Calu3 (cell line): Measurements from ENCODE around the gene CXCL16. TPM values are rescaled to one million over a fixed set of nuclear protein-coding genes. Genes with fewer than 3 reads are reported as not detected.

Experiments
- BruUV-seq: library from RNA; stranded (reverse); fragments of 400-500 nt; replicated peaks from 2 replicates; lab custom pipeline; 2021; lab: Mats Ljungman, UMichigan
- CTCF ChIA-PET: fragments of 300-600 bp; sonication (Branson Sonifier 250); formaldehyde crosslinking; loops from one replicate; lab custom pipeline; 2022; ENCODE audit warnings: antibody characterized with exemption; lab: Charles Lee
- DNase-seq: peaks from one replicate; pipeline ENCODE4 v3.0.0; 2022
- H3K27ac Mint-ChIP-seq: one replicate; pipeline ENCODE4 v1.8.0; 2022; ENCODE audit warnings: mixed read lengths; ENCODE audit not compliant: unreplicated experiment
- H3K27me3 Mint-ChIP-seq: one replicate; pipeline ENCODE4 v1.8.0; 2022; ENCODE audit warnings: mixed read lengths; ENCODE audit not compliant: unreplicated experiment
- H3K36me3 Mint-ChIP-seq: one replicate; pipeline ENCODE4 v1.8.0; 2022; ENCODE audit warnings: mild to moderate bottlenecking, moderate library complexity, mixed read lengths; ENCODE audit not compliant: insufficient read depth, unreplicated experiment
- H3K4me1 Mint-ChIP-seq: one replicate; pipeline ENCODE4 v1.8.0; 2022; ENCODE audit warnings: mild to moderate bottlenecking, low read depth, mixed read lengths; ENCODE audit not compliant: unreplicated experiment
- H3K4me3 Mint-ChIP-seq: one replicate; pipeline ENCODE4 v1.8.0; 2022; ENCODE audit warnings: mild to moderate bottlenecking, low read depth, moderate library complexity, mixed read lengths; ENCODE audit not compliant: unreplicated experiment
- H3K9me3 Mint-ChIP-seq: one replicate; pipeline ENCODE4 v1.8.0; 2022; ENCODE audit warnings: low read depth, mixed read lengths; ENCODE audit not compliant: unreplicated experiment
- CTCF ChIP-seq: fragments of 200-600 bp; IDR thresholded peaks from one replicate; pipeline ENCODE4 v1.8.0; 2022; ENCODE audit warnings: antibody characterized with exemption; ENCODE audit not compliant: unreplicated experiment
- intact Hi-C: fragments of 100-400 bp; cut with micrococcal nuclease; formaldehyde crosslinking; loops from one replicate; pipeline ENCODE4 v1.10.0; 2022; ENCODE audit not compliant: unreplicated experiment
- total RNA-seq: library from RNA; stranded (reverse); gene quantifications from 2 replicates; pipeline ENCODE4 v1.2.3, GENCODE V29; 2022

Gene CXCL16
- total RNA-seq, 1 experiment from 2014 or later: 73.1 TPM

DNA sequence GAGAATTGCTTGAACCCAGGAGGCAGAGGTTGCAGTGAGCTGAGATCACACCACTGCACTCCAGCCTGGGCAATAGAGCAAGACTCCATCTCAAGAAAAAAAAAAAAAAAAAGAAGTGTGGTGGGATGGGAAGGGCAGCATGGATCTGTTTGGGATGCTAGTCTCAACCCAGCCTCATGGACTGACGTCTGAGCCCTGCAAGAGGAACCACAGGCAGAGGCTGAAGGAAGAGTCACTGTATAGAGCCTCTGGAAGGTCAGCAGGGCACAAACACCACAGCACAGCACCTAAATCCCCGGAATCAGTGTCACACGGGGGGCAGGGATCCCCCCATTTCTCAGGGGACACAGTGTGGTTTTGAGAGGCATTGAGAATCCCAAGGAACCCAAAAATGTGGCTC lies 10.9 kb upstream of the CXCL16 start:
- no peaks in the 10 kb centered on the region for H3K36me3 Mint-ChIP-seq
- no peaks in the 10 kb centered on the region for H3K4me1 Mint-ChIP-seq
- no peak for TF ChIP-seq CTCF
- intact Hi-C loops: no loop called here
- H3K4me3 Mint-ChIP-seq: no peak overlapping the region
- no TSS peak for BruUV-seq
- DNase-seq: no peak
- no peaks in the 10 kb centered on the region for H3K9me3 Mint-ChIP-seq
- CTCF ChIA-PET: interaction anchor here (0.7 kb wide), 1 partner anchor 97 kb away, joined by 4 read pairs; no protein-coding TSS in a partner anchor
- H3K27ac Mint-ChIP-seq: no peak overlapping the region
- H3K27me3 Mint-ChIP-seq: peaks cover 49% of the 10 kb centered on the region

- CTCF ChIA-PET: no interaction called here
- Mint-ChIP-seq H3K4me3 (no peak overlapping the region), H3K27me3 (peaks cover 30% of the 10 kb centered on the region), H3K36me3 (no peaks in the 10 kb centered on the region), H3K4me1 (no peaks in the 10 kb centered on the region), H3K27ac (no peak overlapping the region), H3K9me3 (no peaks in the 10 kb centered on the region)
- BruUV-seq: no TSS peak
- no peak for DNase-seq
- no peak for TF ChIP-seq CTCF
- intact Hi-C loops: no loop called here
These were observed 9.0 kb upstream of the CXCL16 start for GRCh38 chr17:4748686-4749085.

DNA sequence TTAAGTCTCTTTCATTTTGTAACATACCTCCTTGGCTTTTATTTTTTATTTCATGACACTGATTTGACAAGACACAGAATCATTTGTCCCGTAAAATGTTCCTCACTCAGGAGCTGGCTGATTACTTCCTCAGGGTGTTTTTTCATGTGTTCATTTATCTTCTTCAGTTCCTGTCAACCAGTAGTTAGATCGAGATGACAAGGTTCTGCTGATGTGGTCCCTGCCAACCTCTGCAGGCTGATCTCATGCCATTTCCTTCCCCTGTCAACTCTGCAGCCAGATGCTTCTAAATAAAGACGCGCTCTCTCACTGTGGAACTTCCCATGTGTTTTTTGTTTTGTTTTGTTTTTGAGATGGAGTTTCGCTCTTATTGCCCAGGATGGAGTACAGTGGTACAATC lies 8.1 kb upstream of the CXCL16 start:
- Mint-ChIP-seq H3K4me1 (no peaks in the 10 kb centered on the region), H3K27ac (no peak overlapping the region), H3K36me3 (no peaks in the 10 kb centered on the region), H3K9me3 (no peaks in the 10 kb centered on the region), H3K4me3 (no peak overlapping the region), H3K27me3 (peaks cover 25% of the 10 kb centered on the region)
- intact Hi-C loops: no loop called here
- no peak for DNase-seq
- no TSS peak for BruUV-seq
- CTCF ChIA-PET: interaction anchor here (0.6 kb wide), 1 partner anchor 56 kb away, joined by 6 read pairs; no protein-coding TSS in a partner anchor
- no peak for TF ChIP-seq CTCF

DNA sequence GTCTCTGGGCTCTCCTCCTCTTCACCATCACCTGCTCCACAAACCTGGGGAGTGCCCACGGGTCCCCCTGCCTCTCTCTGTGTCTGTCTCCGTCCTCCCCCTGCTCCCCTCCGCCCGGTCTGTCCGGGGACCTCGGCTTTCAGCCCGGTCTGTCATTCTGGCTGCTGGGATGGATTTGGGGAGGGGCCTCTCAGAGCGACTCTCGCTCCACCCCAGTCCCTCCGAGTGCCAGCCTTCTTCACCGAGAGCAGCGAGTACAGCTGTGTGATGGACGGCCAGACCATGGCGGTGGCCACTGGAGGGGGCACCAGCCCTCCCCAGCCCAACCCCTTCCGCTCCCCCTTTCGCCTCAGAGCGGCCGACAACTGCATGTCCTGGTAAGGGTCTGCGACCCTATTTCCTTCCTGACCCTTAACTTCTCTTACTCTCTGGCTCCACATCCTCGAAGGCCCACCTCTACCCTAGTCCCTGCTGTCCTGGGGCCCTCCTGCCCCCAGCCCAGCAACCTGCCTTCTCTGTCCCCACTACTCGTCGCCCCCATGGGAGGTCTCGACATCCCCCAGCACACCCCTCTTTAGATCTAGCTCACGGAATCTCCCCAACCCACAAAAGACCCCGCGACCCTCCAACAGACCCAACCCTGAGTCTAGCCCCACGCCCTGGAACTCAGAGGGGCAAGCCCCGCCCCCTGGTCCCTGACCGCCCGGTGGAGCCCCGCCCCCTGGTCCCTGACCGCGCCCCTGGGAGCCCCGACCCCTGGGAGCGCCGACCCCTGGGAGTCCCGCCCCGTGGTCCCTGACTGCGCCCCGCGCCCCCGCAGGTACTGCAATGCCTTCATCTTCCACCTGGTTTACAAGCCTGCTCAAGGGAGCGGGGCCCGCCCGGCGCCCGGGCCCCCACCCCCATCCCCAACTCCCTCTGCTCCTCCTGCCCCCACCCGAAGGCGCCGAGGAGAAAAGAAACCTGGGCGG lies 5.6 kb upstream of the CXCL16 start:
- CTCF ChIA-PET: no interaction called here
- Mint-ChIP-seq H3K36me3 (peaks cover 11% of the 10 kb centered on the region), H3K9me3 (no peaks in the 10 kb centered on the region), H3K4me3 (no peak overlapping the region), H3K27me3 (peaks cover 20% of the 10 kb centered on the region), H3K4me1 (no peaks in the 10 kb centered on the region), H3K27ac (no peak overlapping the region)
- no peak for DNase-seq
- intact Hi-C loops: no loop called here
- no TSS peak for BruUV-seq
- TF ChIP-seq CTCF: no peak
